Stimulated activated CD4-positive, alpha-beta T cell treated with anti-CD3 and anti-CD28 coated beads, Interleukin-15, amount 100 ng/mL, for 1 hour (primary cell): ENCODE data around the gene PPP2R2C.

Experiments used
- DNase-seq, 2 donors: peaks; one replicate each; pipeline ENCODE4 v3.0.0-alpha.2; 2020; ENCODE audit warnings: low read depth in 1 of 2, low spot score in 1 of 2

Gene PPP2R2C

DNA sequence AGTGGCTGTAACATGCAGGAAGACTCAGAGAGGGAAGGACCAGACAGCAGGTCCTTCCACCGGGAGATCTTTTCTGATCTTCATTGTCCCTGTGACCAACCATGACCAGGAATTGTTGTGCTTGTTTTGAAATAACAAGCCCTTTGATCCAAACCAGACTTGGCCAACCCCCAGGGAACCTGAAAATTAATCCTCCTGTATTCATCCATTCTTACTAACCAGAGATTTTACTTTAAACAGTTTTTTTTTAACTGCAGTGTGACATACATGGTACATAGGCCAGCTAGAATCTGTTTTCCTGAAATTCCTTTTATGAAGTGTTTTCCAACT lies 198.8 kb downstream of the PPP2R2C start:
- DNase-seq: no peak

- DNase-seq: no peak
These were observed 199.4 kb downstream of the PPP2R2C start for GRCh38 chr4:6272863-6273660.

- DNase-seq: no peak
These were observed 200.5 kb downstream of the PPP2R2C start for GRCh38 chr4:6271701-6272465.

GRCh38 chr4:6271206-6271605 lies 201.2 kb downstream of the PPP2R2C start:
- DNase-seq: no peak

DNA sequence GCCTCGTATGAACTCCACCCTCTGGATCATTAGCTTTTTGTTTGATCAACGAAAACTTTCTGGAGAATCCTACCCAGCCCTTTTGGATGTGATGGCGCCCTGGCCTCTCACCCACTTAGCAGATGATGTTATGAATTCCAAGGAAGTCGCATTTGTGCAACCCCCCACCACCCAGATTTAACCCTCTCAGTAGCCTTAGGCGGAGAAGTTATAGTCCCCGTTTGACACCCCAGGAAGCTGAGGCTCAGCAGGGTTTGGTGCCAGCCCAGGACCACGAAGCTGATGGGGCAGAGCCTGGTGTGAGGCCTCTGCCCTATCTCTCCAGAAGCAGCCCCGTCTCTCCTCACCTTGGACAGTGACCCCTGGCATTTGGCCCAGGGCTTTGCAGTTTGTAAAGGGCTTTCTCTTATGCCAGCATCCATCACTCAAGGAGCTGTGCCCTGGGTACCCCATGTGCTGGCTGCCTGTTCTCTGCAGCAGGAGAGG lies 201.7 kb downstream of the PPP2R2C start:
- no peak for DNase-seq
